Pulmonary artery endothelial cell (primary cell): Measurements from ENCODE around the gene TNKS1BP1. TPM values are rescaled to one million over a fixed set of nuclear protein-coding genes. Genes with fewer than 3 reads are reported as not detected.
"Not testable (repeated sequence)": the region's sequence is repeated elsewhere in the genome, so short reads cannot be mapped to it uniquely, and the experiment has no call there.

ENCODE experiments used
- DNase-seq: peaks from one replicate; pipeline ENCODE4 v3.0.0-alpha.2; 2011; ENCODE audit warnings: low read depth, low spot score
- total RNA-seq: library from RNA; depleted of rRNA; stranded (reverse); fragments of >200 nt; gene quantifications from 2 replicates; pipeline ENCODE4 v1.2.3, GENCODE V29; 2014

TNKS1BP1 gene
- total RNA-seq, 1 donor from 2014 or later = 107 TPM

DNA sequence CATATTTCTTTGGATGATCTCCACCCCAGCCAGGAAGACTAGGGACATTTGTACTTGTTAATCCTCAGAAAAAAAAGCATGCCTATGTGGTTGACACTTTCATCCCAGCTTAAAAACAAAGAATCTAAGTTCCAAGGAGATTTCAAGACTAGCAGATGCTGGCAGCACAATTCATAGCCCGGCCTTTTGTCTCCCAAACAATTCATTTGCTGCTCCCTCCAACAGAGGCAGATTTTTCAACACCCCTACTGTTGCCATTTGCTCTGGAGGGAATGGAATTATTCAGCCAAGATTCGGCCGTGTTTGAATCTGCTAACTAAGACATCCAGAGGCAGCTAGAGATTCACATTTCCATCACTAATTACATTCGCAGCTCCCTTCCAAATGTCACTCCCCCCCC is 28.7 kb upstream of the TNKS1BP1 start:
- DNase-seq = no peak

DNA sequence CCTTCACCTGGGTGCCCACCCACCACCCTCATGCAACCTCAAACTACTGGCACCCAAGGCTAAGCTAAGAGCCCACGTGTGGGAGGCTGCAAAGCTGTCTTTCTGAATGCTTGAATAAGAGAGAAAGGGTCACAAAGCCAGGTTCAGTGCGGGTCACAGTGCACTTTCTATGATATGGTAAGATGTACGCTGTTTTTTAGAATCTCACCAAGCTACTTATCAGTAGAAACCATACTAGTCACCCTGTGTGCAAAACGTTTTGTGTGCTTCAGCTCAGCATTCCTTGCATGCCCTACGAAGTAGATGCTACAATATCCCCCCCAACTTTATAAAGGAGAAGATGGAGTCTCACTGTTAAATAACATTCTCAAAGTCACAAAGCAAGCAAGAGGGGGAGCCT is 28.3 kb upstream of the TNKS1BP1 start:
- DNase-seq = no peak

DNA sequence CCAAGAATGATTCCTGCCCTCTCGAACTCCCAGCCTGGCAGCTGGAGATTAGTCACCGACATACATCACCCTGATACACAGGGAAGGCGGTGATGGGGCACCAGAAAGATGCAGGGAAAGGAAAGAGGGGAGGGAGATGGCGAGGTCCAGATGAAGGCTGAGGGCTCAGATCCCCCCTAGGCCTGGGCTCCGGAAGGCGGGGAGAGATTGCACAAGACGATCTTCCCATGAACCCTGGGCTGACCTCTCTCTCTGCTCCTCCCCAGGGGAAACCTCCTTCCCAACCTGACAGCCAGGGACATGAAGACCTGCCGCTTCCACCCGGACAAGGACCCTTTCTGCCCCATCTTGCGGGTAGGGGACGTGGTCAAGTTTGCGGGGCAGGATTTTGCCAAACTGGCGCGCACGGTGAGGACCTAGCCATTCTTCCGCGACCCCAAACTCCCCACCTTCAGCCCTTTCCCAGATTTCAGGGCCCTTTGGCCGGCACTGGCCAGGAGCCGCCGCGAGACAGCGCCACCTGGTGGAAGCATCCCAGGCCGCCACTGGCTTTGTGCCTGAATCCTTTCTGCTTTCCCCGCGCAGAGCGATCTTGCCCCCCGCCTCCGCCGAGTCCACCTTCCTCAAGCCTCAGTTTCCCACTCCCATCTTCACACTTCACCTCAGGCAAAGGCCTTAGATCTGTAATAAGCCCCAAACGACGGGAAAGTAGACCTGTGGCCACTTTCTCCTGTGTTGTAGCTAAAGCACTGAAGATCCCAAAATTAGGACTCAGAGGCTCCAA is 24.9 kb upstream of the TNKS1BP1 start:
- DNase-seq = no peak

DNA sequence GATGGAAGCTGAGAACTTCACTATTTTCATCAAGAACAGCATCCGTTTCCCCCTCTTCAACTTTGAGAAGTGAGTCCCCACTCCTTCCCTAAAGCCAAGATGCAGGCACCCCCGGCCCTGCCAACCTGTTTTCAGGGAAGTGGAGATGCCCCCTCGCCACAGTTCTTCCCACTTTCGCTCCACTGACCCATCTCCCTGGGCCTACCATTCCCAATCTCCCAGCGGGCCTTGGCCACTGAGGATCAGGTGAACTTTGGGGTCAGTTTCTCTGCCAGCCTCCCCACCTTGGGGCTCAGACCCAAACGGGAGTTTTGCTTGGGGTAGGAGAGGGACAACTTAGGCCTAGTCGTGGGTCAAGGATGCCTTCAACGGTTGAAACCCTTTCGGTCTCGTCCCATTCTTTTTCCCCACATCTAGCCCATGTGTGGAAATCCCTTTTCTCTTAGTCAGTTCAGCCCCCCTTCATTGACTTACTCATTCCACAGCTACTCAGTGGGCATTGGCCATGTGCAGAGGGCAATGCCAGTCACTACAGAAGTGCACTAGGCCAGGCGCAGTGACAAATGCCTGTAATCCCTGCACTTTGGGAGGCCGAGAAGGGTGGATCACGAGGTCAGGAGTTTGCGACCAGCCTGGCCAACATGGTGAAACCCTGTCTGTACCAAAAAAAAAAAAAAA is 24.0 kb upstream of the TNKS1BP1 start:
- no peak for DNase-seq

DNA sequence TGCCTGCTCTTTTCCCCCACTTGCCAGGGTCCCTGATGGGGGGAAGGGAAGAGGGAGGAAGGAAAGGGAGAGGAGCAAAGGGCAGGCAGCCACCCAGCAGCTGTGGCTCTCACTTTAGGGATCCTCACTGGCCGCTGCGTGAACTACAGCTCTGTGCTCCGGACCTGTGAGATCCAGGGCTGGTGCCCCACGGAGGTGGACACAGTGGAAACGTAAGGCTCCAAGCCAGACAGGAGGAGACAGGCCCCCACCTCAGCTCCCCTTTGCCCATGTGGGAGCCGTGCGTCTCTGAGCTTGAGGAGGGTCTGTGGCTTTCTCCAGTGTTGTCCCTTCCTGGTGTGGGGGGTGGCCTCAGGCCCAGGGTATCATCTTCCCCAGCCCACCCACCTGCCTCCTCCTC is 23.3 kb upstream of the TNKS1BP1 start:
- DNase-seq = no peak

DNA sequence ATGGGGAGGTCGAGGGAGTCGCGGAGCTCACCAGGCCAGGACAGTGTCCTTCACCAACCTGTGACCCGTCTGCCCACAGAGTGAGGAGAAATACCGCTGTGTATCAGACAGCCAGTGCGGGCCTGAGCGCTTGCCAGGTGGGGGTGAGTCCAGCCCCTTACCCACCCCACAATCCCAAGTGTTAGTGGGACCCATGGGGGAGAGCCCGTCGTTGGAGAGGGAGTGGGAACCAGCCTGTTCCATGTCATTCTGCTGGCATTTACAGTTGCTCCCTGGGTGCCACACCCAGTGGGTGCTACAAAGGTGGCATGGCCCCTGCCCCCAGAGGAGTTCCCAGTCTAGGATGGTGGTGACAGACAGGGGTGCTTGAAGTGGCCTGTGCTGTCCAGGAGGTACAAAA is 22.6 kb upstream of the TNKS1BP1 start:
- DNase-seq = no peak

DNA sequence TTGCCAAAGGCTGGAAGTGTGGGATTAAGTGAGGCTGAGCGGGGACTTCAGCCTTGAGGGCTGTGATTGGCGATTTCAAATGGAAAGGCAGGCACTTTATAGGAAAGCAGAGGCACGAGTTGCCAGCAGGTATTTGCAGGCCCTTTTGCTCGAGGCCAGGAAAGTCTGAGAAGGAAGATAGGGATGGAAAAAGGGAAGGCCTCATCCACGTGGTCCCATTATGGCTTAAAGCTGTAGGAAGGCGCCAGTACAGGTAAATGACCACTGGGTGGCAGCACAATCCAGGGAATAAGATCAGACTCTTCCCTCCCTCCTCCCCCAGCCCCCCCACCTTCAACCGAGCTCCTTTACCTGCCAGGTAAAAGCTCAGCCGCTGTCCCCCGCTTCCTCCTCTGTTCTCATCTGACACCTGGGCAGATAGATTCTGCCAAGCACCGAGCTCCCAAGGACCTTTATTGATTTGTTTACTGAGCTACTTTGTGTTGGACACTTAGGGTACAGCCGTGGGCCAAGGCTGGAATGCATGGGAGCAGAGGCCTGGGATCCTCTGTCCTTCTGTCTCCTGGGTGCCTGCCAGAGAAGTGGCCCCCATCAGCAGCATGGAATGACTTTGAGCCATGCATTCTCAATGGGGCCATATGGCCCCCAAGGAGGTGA is 20.9 kb upstream of the TNKS1BP1 start:
- DNase-seq = no peak

DNA sequence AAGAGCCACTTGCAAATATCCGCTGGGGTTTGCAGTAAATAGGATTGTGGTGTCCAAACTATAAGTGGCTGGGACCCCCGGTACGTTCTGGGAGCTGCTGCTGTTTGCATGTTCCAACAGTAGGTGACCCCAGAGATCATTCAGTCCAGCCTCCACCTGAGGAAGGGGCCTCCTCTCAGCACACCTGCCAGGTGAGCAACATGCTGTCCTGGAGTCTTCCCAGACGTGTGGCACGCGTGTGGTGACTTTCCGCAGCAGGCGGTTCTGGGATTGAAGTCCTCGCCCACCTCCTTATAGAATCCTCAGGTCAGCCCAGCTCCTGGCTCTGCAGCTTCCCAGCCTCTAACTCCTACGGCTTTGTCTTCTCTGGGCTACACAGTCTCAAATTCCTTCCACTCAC is 20.1 kb upstream of the TNKS1BP1 start:
- DNase-seq = no peak

DNA sequence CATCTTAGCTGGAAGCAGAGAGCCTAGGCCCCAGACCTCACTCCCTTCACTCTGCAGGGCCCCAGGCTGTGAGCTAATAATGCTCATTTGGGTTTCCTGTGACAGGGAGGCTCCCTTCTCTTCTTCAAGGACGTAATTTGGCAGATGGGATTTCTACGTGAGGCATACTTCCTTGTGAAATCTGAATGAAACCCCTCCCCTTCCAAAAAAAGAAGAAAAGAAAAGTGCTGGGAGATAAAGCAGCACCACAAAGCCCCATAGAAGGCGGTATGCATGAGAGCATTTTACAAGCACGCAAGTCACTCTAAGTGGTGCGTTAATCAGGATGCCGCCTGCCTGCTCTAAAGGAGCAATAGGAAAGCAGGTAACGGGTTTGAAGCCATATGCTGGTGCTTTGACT is 19.1 kb upstream of the TNKS1BP1 start:
- DNase-seq = no peak

DNA sequence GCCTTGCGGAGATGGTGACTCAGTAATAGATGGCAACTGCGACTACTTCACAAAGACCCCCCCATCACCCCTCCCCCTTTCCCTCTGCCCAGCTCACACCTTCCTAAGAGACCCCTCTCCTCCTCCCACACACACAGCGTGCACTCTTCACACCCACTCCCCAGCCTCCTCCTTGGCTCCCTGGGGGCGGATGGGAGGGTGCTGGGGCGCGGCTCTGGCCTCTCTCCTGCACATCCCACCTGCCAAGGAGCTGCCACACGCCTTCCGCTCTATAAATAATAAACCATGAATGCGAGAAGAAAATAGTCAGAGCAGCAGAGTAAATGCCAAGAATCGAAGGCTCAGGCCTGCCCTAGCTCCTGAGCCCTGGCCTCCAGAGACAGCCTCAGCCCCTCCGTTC is 17.9 kb upstream of the TNKS1BP1 start:
- no peak for DNase-seq

DNA sequence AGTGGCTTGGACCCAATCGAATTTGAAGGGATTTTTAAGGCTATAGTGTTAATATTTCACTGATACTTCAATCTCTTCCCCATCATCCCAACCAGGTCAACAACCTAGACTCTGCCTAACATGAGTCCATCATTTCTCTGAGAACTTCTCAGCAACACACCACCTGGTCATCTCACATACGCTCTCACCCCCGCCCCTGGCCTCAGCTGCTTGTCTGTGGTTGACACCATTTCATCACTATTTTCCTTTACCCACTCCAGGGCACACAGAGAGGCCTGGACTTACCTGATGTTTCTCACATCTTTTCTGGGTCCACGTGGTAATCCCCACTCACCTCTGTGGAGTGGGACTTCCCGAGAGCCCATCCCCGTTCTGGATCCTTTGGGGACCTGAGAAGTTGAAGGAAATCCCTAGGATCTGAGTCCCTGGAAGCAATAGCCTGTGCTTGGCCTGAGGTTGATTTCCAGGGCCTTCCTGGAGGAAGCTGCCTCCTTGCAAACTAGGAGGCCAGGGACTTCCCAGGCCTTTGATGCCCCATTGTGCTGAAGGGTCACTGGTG is 16.6 kb upstream of the TNKS1BP1 start:
- DNase-seq = no peak

DNA sequence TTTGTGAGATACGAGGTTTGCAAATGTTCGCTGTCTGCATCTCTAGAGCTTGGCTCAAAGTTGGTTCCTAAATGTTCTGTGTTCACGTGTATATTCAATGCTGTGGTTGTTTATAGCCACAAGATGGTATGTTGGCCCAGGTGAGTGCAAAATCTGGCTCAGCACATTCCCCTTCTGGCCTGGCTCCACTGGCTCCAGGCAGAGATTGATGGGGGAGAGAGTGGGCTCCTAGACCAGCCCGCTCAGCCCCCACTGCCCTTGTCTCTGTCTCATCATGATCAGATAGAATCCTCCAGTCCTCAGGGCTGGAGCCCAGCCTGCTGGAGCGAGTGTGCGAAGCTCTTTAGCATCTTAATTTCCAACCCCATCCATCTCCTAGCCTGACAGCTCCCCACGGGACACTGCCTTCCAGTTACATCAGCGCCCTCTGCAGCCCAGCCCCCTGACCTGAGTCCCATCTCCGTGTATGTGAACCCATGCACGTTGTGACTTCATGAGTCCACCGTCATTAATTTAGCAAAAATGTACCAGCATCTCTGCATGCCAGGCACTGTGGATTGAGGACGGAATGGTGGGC is 15.4 kb upstream of the TNKS1BP1 start:
- DNase-seq = no peak

DNA sequence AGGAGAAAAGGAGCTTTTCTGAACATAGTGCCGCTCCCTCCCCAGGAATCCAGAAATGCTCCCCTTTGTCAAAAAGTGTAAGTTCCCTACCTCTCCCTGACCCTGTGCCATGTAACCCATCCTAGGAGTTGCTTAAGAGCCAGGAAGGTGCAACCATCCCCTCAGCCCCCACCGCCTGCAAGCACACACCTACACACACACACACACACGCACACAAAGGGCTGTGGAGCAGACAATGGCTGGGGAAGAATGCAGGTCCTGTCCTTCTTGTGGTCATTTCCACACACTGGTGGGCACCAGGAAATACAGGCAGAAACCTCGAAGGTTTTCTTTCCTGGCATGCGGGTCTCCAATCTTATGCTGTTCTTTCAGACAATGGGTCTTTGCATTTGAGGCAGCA is 14.6 kb upstream of the TNKS1BP1 start:
- no peak for DNase-seq

DNA sequence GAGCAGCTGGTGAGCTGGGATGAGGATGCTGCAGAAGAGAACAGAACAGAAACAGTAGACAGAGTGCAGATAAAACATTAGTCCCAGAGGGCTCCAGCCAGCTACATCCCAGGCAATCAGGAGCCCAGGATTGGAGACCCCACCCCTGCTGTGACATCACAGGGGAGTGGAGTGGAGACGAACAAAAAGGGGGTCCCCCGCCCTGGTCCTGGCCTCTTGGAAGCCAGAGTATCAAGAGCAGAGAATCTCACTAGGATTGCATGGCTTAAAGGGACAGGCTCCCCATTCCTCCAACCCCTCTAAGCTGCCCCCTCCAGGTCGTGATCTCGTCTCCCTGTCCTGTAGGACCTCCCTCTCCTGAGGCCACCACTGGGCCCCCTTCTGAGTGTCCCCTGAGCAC is 13.4 kb upstream of the TNKS1BP1 start, which contains the start of gene P2RX3:
P2RX3 (plus strand) TSS at position 211 of the 400 bp plus-strand sequence. CDS start 199 bp downstream, outside the sequence.
- DNase-seq = no peak

DNA sequence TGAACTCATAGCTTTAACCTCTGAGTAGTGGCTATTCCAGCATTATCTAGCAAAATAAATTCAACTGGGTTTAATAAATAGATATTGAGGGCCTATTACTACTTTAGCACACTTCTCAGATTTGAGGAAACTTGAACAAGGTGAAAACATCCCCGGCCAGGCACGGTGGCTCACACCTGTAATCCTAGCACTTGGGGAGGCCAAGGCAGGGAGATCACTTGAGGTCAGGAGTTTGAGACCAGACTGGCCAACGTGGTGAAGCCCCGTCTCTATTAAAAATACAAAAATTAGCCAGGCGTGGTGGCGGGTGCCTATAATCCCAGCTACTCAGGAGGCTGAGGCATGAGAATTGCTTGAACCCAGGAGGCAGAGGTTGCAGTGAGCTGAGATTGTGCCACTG is 12.1 kb upstream of the TNKS1BP1 start:
- not testable (repeated sequence) for DNase-seq

DNA sequence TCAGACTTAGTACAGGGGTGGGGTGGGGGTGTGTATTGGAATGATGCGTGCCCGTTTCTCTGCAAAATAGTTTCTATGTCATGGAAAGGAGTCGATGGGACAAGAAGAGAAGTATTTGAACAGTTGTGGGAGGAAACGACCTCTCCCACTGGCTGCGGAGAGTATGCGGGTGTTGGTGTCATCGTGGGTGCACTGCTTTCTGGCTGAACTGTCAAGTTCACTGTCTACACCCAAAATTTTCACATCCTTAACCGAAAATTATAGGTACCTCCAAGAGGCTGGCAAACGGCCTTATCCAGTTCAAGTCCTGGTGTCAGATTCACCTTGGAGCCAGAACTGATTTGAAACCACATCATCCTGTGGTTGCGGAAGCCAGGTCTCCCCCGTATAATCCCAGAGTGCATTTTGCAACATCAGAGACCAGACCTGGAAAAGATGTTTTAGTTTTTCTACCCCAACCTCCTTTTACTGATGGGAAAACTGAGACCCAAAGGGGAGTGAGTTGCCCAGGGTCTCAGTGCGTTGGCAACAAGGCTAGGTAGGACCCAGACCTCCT is 11.4 kb upstream of the TNKS1BP1 start:
- no peak for DNase-seq

DNA sequence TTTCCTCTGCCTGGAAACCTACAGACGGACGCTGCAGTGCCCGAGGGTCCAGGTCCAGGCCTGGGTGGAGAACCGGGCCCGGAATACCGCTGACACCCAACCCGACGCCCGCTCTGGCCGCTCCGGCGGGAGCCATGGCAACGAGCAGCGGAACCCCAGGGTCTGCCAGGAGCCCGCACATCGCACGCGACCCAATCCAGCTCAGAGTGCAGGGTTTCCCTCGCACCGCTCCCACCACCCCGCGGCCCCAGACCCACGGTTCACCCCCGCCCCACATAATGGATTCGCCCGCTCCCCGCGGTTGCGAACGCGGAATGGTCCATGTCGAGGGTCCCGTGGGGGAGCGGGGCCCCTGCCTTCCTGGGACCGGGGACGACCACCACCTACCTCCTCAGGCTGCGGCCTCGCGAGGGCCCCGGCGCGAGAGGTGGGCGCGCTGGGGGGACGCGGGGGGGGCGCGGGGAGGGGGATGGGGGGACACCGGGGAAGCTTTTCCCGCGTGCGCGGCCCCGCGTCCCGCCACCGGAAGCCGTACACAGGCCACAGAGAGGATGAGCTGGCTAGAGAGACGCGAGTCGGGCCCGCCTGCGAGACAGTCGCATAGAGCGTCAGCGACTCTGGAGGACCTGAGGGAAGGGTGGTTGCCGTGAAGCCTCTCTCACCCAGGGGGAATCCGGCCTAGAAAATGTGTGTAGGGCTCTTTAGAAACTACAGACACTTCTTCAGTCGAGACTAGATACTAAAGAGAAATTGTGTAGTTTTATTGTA is 10.8 kb upstream of the TNKS1BP1 start, which contains the start of gene SSRP1:
SSRP1 (minus strand) TSS at position 550 of the 768 bp plus-strand sequence. CDS start 771 bp downstream, outside the sequence.
- no peak for DNase-seq

DNA sequence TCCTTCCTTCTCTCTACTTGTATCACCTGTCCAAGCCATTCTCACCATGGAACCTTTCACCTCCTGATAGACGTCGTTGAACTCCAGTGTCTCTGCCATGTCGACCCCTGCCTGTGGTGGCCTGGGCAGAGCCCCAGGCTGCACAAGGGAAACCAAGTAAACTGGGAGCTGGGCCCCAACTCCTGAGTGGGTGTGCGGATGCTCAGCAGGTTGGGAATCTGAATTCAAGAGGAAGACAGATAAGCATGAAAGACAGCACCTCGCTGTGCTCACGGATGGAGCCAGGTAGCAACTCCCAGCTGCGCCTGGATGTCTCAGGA is 10.2 kb upstream of the TNKS1BP1 start:
- no peak for DNase-seq

DNA sequence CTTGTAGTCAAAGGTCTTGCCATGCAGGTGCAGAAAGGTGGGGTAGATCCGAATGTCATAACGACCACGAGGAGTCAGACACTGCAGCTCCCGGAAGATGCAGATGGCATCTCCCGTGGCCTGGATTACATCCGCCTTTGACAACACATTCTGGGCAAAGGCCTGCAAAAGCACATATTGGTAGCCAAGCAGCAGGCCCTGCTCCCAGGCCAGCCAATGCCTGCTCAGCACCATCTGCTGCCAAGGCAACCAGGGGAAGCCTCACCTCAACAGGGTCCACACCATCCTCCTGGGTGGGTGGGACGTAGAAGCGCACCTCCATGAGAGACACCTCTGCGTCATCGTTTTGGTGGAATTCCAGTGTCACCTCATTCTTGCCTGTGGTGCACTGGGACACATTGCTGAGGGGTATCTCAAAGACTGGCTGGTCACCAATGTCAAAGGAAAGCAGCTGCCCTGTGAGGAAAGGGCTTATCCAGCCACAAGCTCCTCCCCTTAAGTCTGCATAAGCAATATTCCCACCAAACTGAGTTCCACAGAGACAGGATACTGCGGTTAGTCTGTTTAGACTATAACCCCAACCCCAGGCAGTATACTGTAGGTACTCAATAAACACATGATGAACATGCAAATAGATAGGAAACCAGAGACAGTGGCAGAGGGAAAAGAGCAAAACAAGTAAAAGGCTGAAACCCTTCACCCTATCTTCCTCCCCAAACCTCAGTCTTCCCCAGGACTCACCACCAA is 8.1 kb upstream of the TNKS1BP1 start:
- no peak for DNase-seq

DNA sequence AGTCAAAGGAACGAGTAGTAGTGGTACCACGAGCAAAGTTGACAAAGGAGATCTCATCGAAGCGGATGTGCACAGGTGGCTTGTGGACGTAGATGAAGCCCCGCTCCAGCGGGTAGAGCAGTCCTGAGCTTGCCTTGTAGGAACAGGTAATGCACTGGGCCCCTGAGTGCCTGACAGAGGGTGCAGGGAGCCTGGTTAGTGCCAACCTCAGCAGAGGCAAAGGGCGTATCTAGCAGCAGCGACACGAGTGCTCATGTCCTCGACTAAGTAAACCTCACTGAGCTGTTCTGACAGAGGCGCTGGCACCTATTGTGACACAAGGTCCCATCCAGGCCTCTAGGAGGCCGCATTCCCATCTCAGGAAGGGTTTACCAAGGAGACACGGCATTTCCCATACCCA is 7.0 kb upstream of the TNKS1BP1 start:
- no peak for DNase-seq
